Activated naive CD4-positive, alpha-beta T cell treated with anti-CD3 and anti-CD28 coated beads, Interleukin-2, amount 10 ng/mL, durations not matched to agents 7 days and 5 days (primary cell): Measurements from ENCODE around the gene KCNMB1.
A peak's percentile ranks its signal among the peaks of the same experiment; 100 is the strongest.

Source experiments
- CTCF ChIA-PET: fragments of 350-600 bp; sonication (Branson Sonifier 250); formaldehyde crosslinking; loops from one replicate; lab custom pipeline; 2021; ENCODE audit warnings: antibody characterized with exemption; lab: Charles Lee
- DNase-seq: peaks from one replicate; pipeline ENCODE4 v3.0.0-alpha.2; 2020
- H3K27ac Mint-ChIP-seq: one replicate; pipeline ENCODE4 v1.8.0; 2021; ENCODE audit warnings: mild to moderate bottlenecking, moderate library complexity, mixed read lengths
- H3K27me3 Mint-ChIP-seq: one replicate; pipeline ENCODE4 v1.8.0; 2021; ENCODE audit warnings: mild to moderate bottlenecking, mixed read lengths
- H3K36me3 Mint-ChIP-seq: one replicate; pipeline ENCODE4 v1.8.0; 2021; ENCODE audit warnings: mixed read lengths
- H3K4me1 Mint-ChIP-seq: one replicate; pipeline ENCODE4 v1.8.0; 2021; ENCODE audit warnings: mixed read lengths
- H3K4me3 Mint-ChIP-seq: one replicate; pipeline ENCODE4 v1.8.0; 2021; ENCODE audit warnings: mild to moderate bottlenecking, moderate library complexity, mixed read lengths
- H3K9me3 Mint-ChIP-seq: one replicate; pipeline ENCODE4 v1.8.0; 2021; ENCODE audit warnings: mixed read lengths

Gene KCNMB1, protein sequence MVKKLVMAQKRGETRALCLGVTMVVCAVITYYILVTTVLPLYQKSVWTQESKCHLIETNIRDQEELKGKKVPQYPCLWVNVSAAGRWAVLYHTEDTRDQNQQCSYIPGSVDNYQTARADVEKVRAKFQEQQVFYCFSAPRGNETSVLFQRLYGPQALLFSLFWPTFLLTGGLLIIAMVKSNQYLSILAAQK

DNA sequence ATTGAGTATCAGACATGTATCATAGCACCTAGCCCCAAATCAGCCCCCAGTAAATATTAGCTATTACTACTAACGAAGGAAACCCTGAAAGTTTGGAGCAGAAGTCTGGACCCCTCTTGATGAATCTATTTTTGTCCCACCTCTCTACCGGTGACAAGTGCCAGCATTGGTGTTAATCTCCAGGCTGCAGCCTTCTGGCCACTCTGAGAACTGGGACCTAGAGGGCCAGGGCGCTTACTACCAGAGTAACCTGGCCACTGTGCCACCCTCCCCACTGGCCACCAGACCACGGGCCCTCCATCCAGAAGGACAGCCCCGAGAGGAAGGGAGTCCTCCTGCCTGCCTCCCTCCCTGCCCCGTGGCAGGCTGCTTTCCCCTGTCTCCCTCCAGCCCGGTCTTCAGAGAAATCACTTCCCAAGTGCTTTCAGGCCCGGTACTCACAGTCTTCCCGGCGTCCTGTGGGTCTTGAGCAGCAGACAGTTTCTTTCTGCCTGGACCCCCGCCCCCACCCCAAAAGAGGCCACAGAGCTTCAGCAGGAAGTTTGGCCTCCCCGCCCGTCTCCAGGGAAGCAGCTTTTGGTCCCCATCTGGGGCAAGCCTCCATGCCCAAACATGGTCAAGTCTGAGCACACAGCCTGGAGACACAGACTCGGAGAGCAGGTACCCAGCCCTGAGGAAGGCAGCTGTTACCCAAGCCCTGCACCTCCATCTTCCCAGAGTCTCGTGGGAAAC lies at the start of gene KCNMB1:
KCNMB1 (minus strand) TSS at position 550 of the 732 bp plus-strand sequence. CDS start 3,920 bp downstream, outside the sequence.
- H3K27ac Mint-ChIP-seq: no peak within 1 kb of the TSS
- peaks cover 55% of the 10 kb centered on the region for H3K27me3 Mint-ChIP-seq
- H3K4me1 Mint-ChIP-seq: peaks cover 30% of the 10 kb centered on the region
- H3K36me3 Mint-ChIP-seq: no peaks in the 10 kb centered on the region
- no peaks in the 10 kb centered on the region for H3K9me3 Mint-ChIP-seq
- DNase-seq: no peak
- no peak within 1 kb of the TSS for H3K4me3 Mint-ChIP-seq
- CTCF ChIA-PET: interaction anchor here (1.7 kb wide), 1 partner anchor 41 kb away, joined by 6 read pairs; no protein-coding TSS in a partner anchor

DNA sequence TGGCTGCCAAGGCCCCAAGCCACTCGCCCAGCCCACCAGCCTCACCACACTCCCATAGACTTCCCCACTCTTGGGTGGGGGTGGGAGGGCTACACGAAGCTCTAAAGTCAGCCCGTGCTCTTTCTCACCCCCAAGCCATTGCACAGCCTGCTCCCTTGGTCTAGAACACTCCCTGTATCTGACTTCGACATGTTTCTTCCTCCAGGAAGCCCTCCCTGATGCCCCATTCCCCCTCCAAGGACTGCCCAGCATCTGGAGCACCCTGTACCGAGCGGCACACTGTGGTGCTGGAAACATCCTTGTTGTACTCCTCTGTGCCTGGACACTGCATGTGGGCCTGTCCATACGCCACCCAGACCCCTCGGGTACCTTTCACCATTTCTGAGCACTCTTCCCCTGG lies 49.4 kb upstream of the KCNMB1 start:
- no peak overlapping the region for H3K27ac Mint-ChIP-seq
- H3K4me3 Mint-ChIP-seq: no peak overlapping the region
- no peaks in the 10 kb centered on the region for H3K9me3 Mint-ChIP-seq
- peaks cover 16% of the 10 kb centered on the region for H3K27me3 Mint-ChIP-seq
- CTCF ChIA-PET: interaction anchor here (2.2 kb wide), 1 partner anchor 194 kb away, joined by 15 read pairs; no protein-coding TSS in a partner anchor
- H3K36me3 Mint-ChIP-seq: no peaks in the 10 kb centered on the region
- no peaks in the 10 kb centered on the region for H3K4me1 Mint-ChIP-seq
- DNase-seq: no peak

- Mint-ChIP-seq H3K27ac (no peak overlapping the region), H3K9me3 (no peaks in the 10 kb centered on the region), H3K4me1 (no peaks in the 10 kb centered on the region), H3K4me3 (no peak overlapping the region), H3K36me3 (no peaks in the 10 kb centered on the region), H3K27me3 (peaks cover 16% of the 10 kb centered on the region)
- no peak for DNase-seq
- CTCF ChIA-PET: interaction anchor here (1.0 to 2.2 kb wide), 2 partner anchors 29 to 194 kb away, joined by 3 to 15 read pairs; no protein-coding TSS in a partner anchor
Observed at GRCh38 chr5:170437621-170438375, 48.6 kb upstream of the KCNMB1 start.

DNA sequence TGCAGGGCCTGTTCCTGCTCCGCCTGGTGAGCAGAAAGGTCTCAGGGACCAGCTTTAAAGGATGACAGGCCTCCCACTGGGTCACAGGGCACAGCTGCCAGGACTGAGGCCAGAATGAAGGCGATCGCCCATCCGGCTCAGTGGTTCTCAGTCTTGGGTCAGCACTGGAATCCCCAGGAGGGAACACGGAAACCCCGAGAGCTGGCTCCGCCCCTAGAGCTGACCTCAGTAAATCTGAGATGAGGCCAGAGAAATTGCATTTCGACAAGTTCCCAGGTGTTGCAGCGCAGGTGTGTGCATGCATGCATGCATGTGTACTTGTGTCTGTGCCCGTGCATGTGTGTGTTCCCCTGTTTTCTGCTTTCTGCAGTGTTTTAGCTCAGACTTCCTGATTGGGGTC lies 47.2 kb upstream of the KCNMB1 start:
- Mint-ChIP-seq H3K27ac (no peak overlapping the region), H3K9me3 (no peaks in the 10 kb centered on the region), H3K27me3 (peaks cover 24% of the 10 kb centered on the region), H3K4me1 (no peaks in the 10 kb centered on the region), H3K4me3 (no peak overlapping the region), H3K36me3 (no peaks in the 10 kb centered on the region)
- no peak for DNase-seq
- CTCF ChIA-PET: interaction anchor here (0.6 to 6.3 kb wide), 4 partner anchors 178 to 390 kb away, joined by 3 to 115 read pairs (median 42); no protein-coding TSS in a partner anchor

GRCh38 chr5:170434966-170435605 lies 45.9 kb upstream of the KCNMB1 start:
- no peak overlapping the region for H3K4me3 Mint-ChIP-seq
- CTCF ChIA-PET: interaction anchor here (0.6 to 6.3 kb wide), 26 partner anchors 8 to 334 kb away, joined by 3 to 115 read pairs (median 3); no protein-coding TSS in a partner anchor
- H3K27ac Mint-ChIP-seq: no peak overlapping the region
- no peaks in the 10 kb centered on the region for H3K36me3 Mint-ChIP-seq
- H3K27me3 Mint-ChIP-seq: peaks cover 34% of the 10 kb centered on the region
- peak; percentile 69 for DNase-seq
- no peaks in the 10 kb centered on the region for H3K4me1 Mint-ChIP-seq
- no peaks in the 10 kb centered on the region for H3K9me3 Mint-ChIP-seq

DNA sequence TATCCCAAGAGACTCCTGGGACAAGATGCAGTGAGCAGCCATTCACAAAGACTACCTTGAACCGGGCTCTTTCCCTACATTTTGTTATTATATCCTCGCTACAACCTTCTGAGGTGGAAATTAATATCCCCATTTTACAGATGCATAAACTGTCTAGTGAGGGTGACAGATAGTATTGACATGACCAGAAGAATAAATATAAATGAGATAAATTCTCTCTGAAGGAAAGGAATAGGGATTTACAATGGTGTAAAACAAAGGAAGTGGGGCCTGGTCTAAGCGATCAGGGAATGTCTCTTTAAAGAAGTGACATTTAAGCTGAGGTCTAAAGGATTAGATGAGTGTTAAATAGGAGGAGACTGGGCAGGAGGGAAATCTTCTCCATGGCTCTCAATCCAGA lies 43.5 kb upstream of the KCNMB1 start:
- Mint-ChIP-seq H3K36me3 (no peaks in the 10 kb centered on the region), H3K4me1 (no peaks in the 10 kb centered on the region), H3K27ac (no peak overlapping the region), H3K27me3 (peaks cover 39% of the 10 kb centered on the region), H3K4me3 (no peak overlapping the region), H3K9me3 (no peaks in the 10 kb centered on the region)
- CTCF ChIA-PET: interaction anchor here (0.9 to 6.3 kb wide), 8 partner anchors 9 to 205 kb away, joined by 3 to 115 read pairs (median 4); no protein-coding TSS in a partner anchor
- no peak for DNase-seq

- CTCF ChIA-PET: interaction anchor here (0.9 to 6.3 kb wide), 9 partner anchors 8 to 207 kb away, joined by 3 to 115 read pairs (median 4); no protein-coding TSS in a partner anchor
- Mint-ChIP-seq H3K4me3 (no peak overlapping the region), H3K4me1 (no peaks in the 10 kb centered on the region), H3K9me3 (no peaks in the 10 kb centered on the region), H3K27ac (no peak overlapping the region), H3K27me3 (peaks cover 43% of the 10 kb centered on the region), H3K36me3 (no peaks in the 10 kb centered on the region)
- DNase-seq: no peak
Observed at GRCh38 chr5:170431571-170431970, 42.4 kb upstream of the KCNMB1 start.

- no peak overlapping the region for H3K27ac Mint-ChIP-seq
- no peak for DNase-seq
- H3K4me1 Mint-ChIP-seq: no peaks in the 10 kb centered on the region
- H3K9me3 Mint-ChIP-seq: no peaks in the 10 kb centered on the region
- CTCF ChIA-PET: interaction anchor here (1.0 to 6.3 kb wide), 5 partner anchors 8 to 208 kb away, joined by 3 to 115 read pairs (median 4); no protein-coding TSS in a partner anchor
- no peaks in the 10 kb centered on the region for H3K36me3 Mint-ChIP-seq
- no peak overlapping the region for H3K4me3 Mint-ChIP-seq
- H3K27me3 Mint-ChIP-seq: peaks cover 46% of the 10 kb centered on the region
Observed at GRCh38 chr5:170430866-170431437, 41.8 kb upstream of the KCNMB1 start.

GRCh38 chr5:170430256-170430655 lies 41.1 kb upstream of the KCNMB1 start:
- peaks cover 46% of the 10 kb centered on the region for H3K27me3 Mint-ChIP-seq
- DNase-seq: no peak
- no peaks in the 10 kb centered on the region for H3K36me3 Mint-ChIP-seq
- H3K27ac Mint-ChIP-seq: no peak overlapping the region
- no peaks in the 10 kb centered on the region for H3K9me3 Mint-ChIP-seq
- no peaks in the 10 kb centered on the region for H3K4me1 Mint-ChIP-seq
- no peak overlapping the region for H3K4me3 Mint-ChIP-seq
- CTCF ChIA-PET: interaction anchor here (1.9 to 2.5 kb wide), 2 partner anchors 9 to 208 kb away, joined by 4 to 8 read pairs; no protein-coding TSS in a partner anchor

- Mint-ChIP-seq H3K36me3 (no peaks in the 10 kb centered on the region), H3K9me3 (no peaks in the 10 kb centered on the region), H3K27me3 (peaks cover 54% of the 10 kb centered on the region), H3K4me3 (no peak overlapping the region), H3K27ac (no peak overlapping the region), H3K4me1 (no peaks in the 10 kb centered on the region)
- no peak for DNase-seq
- CTCF ChIA-PET: no interaction called here
Observed at GRCh38 chr5:170429014-170429413, 39.8 kb upstream of the KCNMB1 start.

GRCh38 chr5:170427672-170428236 lies 38.6 kb upstream of the KCNMB1 start:
- H3K9me3 Mint-ChIP-seq: no peaks in the 10 kb centered on the region
- no peak overlapping the region for H3K27ac Mint-ChIP-seq
- no peak overlapping the region for H3K4me3 Mint-ChIP-seq
- H3K36me3 Mint-ChIP-seq: no peaks in the 10 kb centered on the region
- H3K4me1 Mint-ChIP-seq: no peaks in the 10 kb centered on the region
- peaks cover 58% of the 10 kb centered on the region for H3K27me3 Mint-ChIP-seq
- CTCF ChIA-PET: interaction anchor here (0.7 to 3.0 kb wide), 5 partner anchors 7 to 210 kb away, joined by 3 to 17 read pairs (median 6); no protein-coding TSS in a partner anchor
- DNase-seq: no peak

- CTCF ChIA-PET: interaction anchor here (0.6 to 3.0 kb wide), 11 partner anchors 8 to 207 kb away, joined by 3 to 17 read pairs (median 3); no protein-coding TSS in a partner anchor
- no peaks in the 10 kb centered on the region for H3K9me3 Mint-ChIP-seq
- DNase-seq: no peak
- no peak overlapping the region for H3K27ac Mint-ChIP-seq
- no peaks in the 10 kb centered on the region for H3K36me3 Mint-ChIP-seq
- peaks cover 63% of the 10 kb centered on the region for H3K27me3 Mint-ChIP-seq
- no peak overlapping the region for H3K4me3 Mint-ChIP-seq
- no peaks in the 10 kb centered on the region for H3K4me1 Mint-ChIP-seq
Observed at GRCh38 chr5:170426786-170427185, 37.6 kb upstream of the KCNMB1 start.
